H1 (cell line): ENCODE measurements around the gene IL18RAP. TPM values are rescaled to one million over a fixed set of nuclear protein-coding genes. Genes with fewer than 3 reads are reported as not detected.

Source experiments
- CEBPB ChIP-seq: IDR thresholded peaks from 2 replicates; pipeline ENCODE4 v1.6.1; 2012; ENCODE audit warnings: low read depth, low read length
- FOSL1 ChIP-seq: IDR thresholded peaks from 2 replicates; pipeline ENCODE4 v1.6.1; 2011; ENCODE audit warnings: mild to moderate bottlenecking, low read depth, low read length, moderate library complexity; ENCODE audit not compliant: insufficient read depth
- SAP30 ChIP-seq: fragments of 300-600 bp; sonication (generic); IDR thresholded peaks from 2 replicates; pipeline ENCODE4 v1.7.1; 2012; ENCODE audit warnings: low read length, moderate library complexity, mild to moderate bottlenecking, inconsistent platforms; ENCODE audit not compliant: insufficient read depth, insufficient replicate concordance
- TCF12 ChIP-seq: IDR thresholded peaks from 2 replicates; pipeline ENCODE4 v1.6.1; 2011; ENCODE audit warnings: low read depth, mild to moderate bottlenecking, low read length
- polyA plus RNA-seq, 7 experiments: library from polyadenylated mRNA; depleted of rRNA in 3 of 7; stranded (reverse) in 5 of 7; unstranded in 2 of 7; fragments of >200 nt in 5 of 7; fragments of 200-250 nt in 2 of 7; gene quantifications; 1 replicate in 5 of 7; 2 replicates in 1 of 7; 4 replicates in 1 of 7; pipeline versions ENCODE4 v1.2.1 to v1.2.3, GENCODE V29; 2011 to 2013; ENCODE audit warnings: missing spikeins in 2 of 7, mixed read lengths in 2 of 7
- total RNA-seq: library from RNA; stranded (reverse); fragmentation: NEBNext Ultra II Directional; extraction: Animal tissue kit (Norgen Biotek cat#: 25700); gene quantifications from 2 replicates; pipeline ENCODE4 v1.2.1, GENCODE V29; 2021
- TF ChIP-seq, protein P1 (sequence below): IDR thresholded peaks from 2 replicates; pipeline ENCODE4 v1.6.1; 2012; ENCODE audit warnings: low read length, inconsistent platforms
- TF ChIP-seq, protein P2 (sequence below): IDR thresholded peaks from 2 replicates; pipeline ENCODE4 v1.6.1; 2011; ENCODE audit warnings: low read length, improper control_type of control experiment

Gene IL18RAP
- total and polyA plus RNA-seq, 2 of the 8 experiments (the other 6 are each of a cell fraction or from before 2014, with no cell fraction given): not detected

DNA sequence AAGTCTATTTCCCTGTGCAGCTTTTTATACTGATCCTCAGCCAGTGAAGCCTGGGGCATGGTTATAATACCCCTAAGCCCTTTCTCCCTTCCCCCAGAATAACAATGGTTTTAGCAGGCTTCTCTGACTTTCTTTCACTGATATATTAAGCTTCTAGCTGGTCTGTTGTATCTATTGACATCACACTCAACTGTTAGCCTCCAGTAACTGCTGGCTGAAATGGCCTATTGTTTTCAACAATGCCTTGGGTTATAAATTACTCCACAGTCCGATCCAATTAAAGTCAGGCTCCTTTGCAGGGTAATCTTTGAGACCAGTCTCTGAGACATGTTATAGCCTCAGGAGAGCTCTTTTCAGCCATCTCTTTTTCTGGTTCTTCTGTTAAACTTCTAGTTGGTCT, 47.2 kb downstream of the IL18RAP start (continued):
- TF ChIP-seq, protein P1, sequence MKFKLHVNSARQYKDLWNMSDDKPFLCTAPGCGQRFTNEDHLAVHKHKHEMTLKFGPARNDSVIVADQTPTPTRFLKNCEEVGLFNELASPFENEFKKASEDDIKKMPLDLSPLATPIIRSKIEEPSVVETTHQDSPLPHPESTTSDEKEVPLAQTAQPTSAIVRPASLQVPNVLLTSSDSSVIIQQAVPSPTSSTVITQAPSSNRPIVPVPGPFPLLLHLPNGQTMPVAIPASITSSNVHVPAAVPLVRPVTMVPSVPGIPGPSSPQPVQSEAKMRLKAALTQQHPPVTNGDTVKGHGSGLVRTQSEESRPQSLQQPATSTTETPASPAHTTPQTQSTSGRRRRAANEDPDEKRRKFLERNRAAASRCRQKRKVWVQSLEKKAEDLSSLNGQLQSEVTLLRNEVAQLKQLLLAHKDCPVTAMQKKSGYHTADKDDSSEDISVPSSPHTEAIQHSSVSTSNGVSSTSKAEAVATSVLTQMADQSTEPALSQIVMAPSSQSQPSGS: no peak
- TF ChIP-seq, protein P2, sequence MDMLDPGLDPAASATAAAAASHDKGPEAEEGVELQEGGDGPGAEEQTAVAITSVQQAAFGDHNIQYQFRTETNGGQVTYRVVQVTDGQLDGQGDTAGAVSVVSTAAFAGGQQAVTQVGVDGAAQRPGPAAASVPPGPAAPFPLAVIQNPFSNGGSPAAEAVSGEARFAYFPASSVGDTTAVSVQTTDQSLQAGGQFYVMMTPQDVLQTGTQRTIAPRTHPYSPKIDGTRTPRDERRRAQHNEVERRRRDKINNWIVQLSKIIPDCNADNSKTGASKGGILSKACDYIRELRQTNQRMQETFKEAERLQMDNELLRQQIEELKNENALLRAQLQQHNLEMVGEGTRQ: no peak
- TF ChIP-seq SAP30 (no peak), TCF12 (no peak), FOSL1 (no peak), CEBPB (no peak)
